Small intestine (tissue), 7 donors: ENCODE results near the gene PLA2G6. TPM values are rescaled to one million over a fixed set of nuclear protein-coding genes. Genes with fewer than 3 reads are reported as not detected.
"Not testable (repeated sequence)": the region's sequence is repeated elsewhere in the genome, so short reads cannot be mapped to it uniquely, and the experiment has no call there.

Experiments
- DNase-seq, 2 donors: peaks; one replicate each; pipeline versions ENCODE4 v3.0.0 to v3.0.0-alpha.2; 2013
- FAIRE-seq: peaks from 2 replicates; lab custom pipeline; 2012; peaks lifted over from hg19 to GRCh38; lab: Jason Lieb, UNC
- H3K27ac ChIP-seq, 3 donors: one replicate each; pipeline ENCODE4 v1.5.1; 2013; ENCODE audit warnings: low read length in 2 of 3, mild to moderate bottlenecking in 2 of 3, control low read depth in 1 of 3, inconsistent platforms in 1 of 3, low read depth in 1 of 3, moderate library complexity in 1 of 3
- H3K27me3 ChIP-seq, 3 donors: one replicate each; pipeline ENCODE4 v1.6.1; 2013; ENCODE audit warnings: low read length in 3 of 3, inconsistent platforms in 1 of 3; ENCODE audit not compliant: control insufficient read depth in 3 of 3, insufficient read depth in 3 of 3
- H3K36me3 ChIP-seq, 3 donors: one replicate each; pipeline ENCODE4 v1.6.1; 2013; ENCODE audit warnings: low read length in 3 of 3, inconsistent platforms in 1 of 3, low read depth in 1 of 3, mild to moderate bottlenecking in 1 of 3, moderate library complexity in 1 of 3; ENCODE audit not compliant: control insufficient read depth in 3 of 3, insufficient read depth in 2 of 3
- H3K4me1 ChIP-seq, 3 donors: one replicate each; pipeline ENCODE4 v1.6.1; 2013; ENCODE audit warnings: low read length in 2 of 3, inconsistent platforms in 1 of 3, low read depth in 1 of 3, mild to moderate bottlenecking in 1 of 3, moderate library complexity in 1 of 3; ENCODE audit not compliant: control insufficient read depth in 3 of 3, insufficient read depth in 2 of 3
- H3K4me3 ChIP-seq, 3 donors: one replicate each; pipeline ENCODE4 v1.5.1; 2013; ENCODE audit warnings: low read length in 3 of 3, control low read depth in 1 of 3, inconsistent platforms in 1 of 3, low read depth in 1 of 3, mild to moderate bottlenecking in 1 of 3, moderate library complexity in 1 of 3
- H3K9me3 ChIP-seq, 2 donors: one replicate each; pipeline ENCODE4 v1.6.1; 2013; ENCODE audit warnings: low read depth in 1 of 2, low read length in 1 of 2; ENCODE audit not compliant: control insufficient read depth in 2 of 2, insufficient read depth in 1 of 2
- WGBS, 3 donors: extraction: QIAGEN DNeasy Blood & Tissue Kit; methylation state at CpG; one replicate each; pipeline ENCODE4 v1.1.7; 2013; 5-methylcytosine and 5-hydroxymethylcytosine counted together
- polyA plus RNA-seq, 4 donors: library from polyadenylated mRNA; stranded (reverse) in 3 of 4; unstranded in 1 of 4; fragments of 200-250 nt in 3 of 4; fragments of 120-200 nt in 1 of 4; gene quantifications; one replicate each; pipeline versions ENCODE4 v1.2.1 to v1.2.3, GENCODE V29; 2013
- donor health status: healthy with polysubstance abuse.
- donor health status: control.
- donor health status: control.
- donor health status: Bipolar disorder and iron deficiency.
- donor health status: healthy.

Gene PLA2G6
- polyA plus RNA-seq, 4 donors = 13.8 to 55.0 (median 24.3) TPM

DNA sequence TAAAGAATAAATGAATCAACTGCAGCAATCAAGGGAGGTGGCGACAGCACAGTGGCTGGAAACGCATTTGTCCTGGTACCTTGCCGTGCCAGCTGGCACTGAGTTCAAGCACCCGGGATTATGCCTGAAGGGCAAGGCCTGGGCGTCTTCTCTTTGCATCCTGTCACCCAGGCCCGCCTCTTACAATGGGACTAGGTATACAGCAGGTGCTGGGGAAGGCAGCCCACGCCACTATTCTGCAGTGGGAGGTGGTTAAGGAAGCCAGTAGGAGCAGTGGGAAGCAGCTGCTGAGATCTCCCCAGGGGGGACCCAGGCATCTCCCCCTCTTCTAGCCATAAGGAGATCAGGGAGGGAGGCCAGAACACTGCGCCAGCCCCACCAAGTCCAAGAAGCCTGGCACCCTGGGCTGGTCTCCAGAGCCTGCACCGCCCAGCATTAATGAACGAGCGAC is 55.9 kb downstream of the PLA2G6 start:
- DNase-seq (no peak), FAIRE-seq (no peak)
- no peaks in the 10 kb centered on the region for H3K27me3 ChIP-seq
- H3K4me3 ChIP-seq = no peak overlapping the region
- peaks cover 0 to 9% (median 0%) of the 10 kb centered on the region in 3 donors for H3K4me1 ChIP-seq
- H3K27ac ChIP-seq = no peak overlapping the region
- no peaks in the 10 kb centered on the region for H3K9me3 ChIP-seq
- peaks cover 0 to 77% (median 2%) of the 10 kb centered on the region in 3 donors for H3K36me3 ChIP-seq
- 72 to 87% (median 85%) methylated on average over 10 to 11 of the region's 11 CpGs for WGBS, 3 donors

DNA sequence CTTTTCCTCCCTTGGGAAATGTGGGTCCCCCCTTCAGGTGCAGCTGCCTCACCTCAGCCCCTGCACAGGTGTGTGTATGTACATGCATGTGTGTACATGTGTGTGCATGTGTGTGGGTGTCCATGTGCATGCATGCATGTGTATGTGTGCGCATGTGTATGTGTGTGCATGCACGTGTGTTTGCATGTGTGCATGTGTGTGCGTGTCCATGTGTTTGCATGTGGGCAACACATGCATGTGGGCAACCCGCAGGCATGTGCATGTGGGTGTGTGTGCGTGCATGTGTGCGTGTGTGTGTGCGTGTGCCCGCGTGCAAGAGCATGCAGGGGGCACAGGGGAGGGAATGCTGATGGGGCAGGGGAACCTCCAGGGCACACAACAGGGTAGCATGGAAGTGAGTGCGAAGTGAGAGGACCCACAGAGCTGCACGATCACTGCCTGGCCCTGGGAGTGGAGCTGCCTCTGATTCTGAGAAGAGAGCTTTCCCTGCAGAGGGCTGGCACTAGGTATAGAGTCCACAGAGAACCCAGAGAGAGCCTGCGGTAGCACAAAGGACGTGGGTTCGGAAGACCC is 56.5 kb downstream of the PLA2G6 start:
- 94 to 96% (median 95%) methylated on average over 14 of the region's 14 CpGs for WGBS, 3 donors
- FAIRE-seq (no peak), DNase-seq (no peak)
- H3K27me3 ChIP-seq = no peaks in the 10 kb centered on the region
- peaks cover 0 to 72% (median 2%) of the 10 kb centered on the region in 3 donors for H3K36me3 ChIP-seq
- H3K9me3 ChIP-seq = no peaks in the 10 kb centered on the region
- H3K4me3 ChIP-seq = no peak overlapping the region
- peaks cover 0 to 8% (median 0%) of the 10 kb centered on the region in 3 donors for H3K4me1 ChIP-seq
- H3K27ac ChIP-seq = no peak overlapping the region

GRCh38 chr22:38124236-38124974 is 57.2 kb downstream of the PLA2G6 start:
- H3K36me3 ChIP-seq = peaks cover 0 to 67% (median 2%) of the 10 kb centered on the region in 3 donors
- no peaks in the 10 kb centered on the region for H3K9me3 ChIP-seq
- no peak for DNase-seq
- FAIRE-seq = no peak
- WGBS, 3 donors = 88 to 95% (median 93%) methylated on average over 21 of the region's 21 CpGs
- H3K27me3 ChIP-seq = no peaks in the 10 kb centered on the region
- no peak overlapping the region for H3K4me3 ChIP-seq
- peaks cover 0 to under 1% (median 0%) of the 10 kb centered on the region in 3 donors for H3K4me1 ChIP-seq
- H3K27ac ChIP-seq = no peak overlapping the region

- no peak for DNase-seq
- WGBS, 3 donors = 78 to 89% (median 86%) methylated on average over 6 of the region's 6 CpGs
- Histone ChIP-seq H3K4me3 (no peak overlapping the region), H3K4me1 (no peaks in the 10 kb centered on the region), H3K9me3 (no peaks in the 10 kb centered on the region), H3K36me3 (peaks cover 0 to 57% (median 3%) of the 10 kb centered on the region in 3 donors), H3K27ac (no peak overlapping the region), H3K27me3 (no peaks in the 10 kb centered on the region)
- FAIRE-seq = no peak
Measured at GRCh38 chr22:38122616-38123015, 59.0 kb downstream of the PLA2G6 start.

GRCh38 chr22:38120359-38121110 is 61.1 kb downstream of the PLA2G6 start:
- WGBS, 3 donors = 66 to 84% (median 72%) methylated on average over 27 to 28 of the region's 28 CpGs
- DNase-seq = peak in 1 of 2 donors; percentile 49
- no peak for FAIRE-seq
- no peak overlapping the region for H3K27ac ChIP-seq
- no peak overlapping the region for H3K4me3 ChIP-seq
- no peaks in the 10 kb centered on the region for H3K27me3 ChIP-seq
- H3K36me3 ChIP-seq = peaks cover 0 to 47% (median 3%) of the 10 kb centered on the region in 3 donors
- no peaks in the 10 kb centered on the region for H3K4me1 ChIP-seq
- H3K9me3 ChIP-seq = no peaks in the 10 kb centered on the region

- H3K27ac ChIP-seq, H3K4me3 ChIP-seq, H3K27me3 ChIP-seq, FAIRE-seq, H3K4me1 ChIP-seq, H3K9me3 ChIP-seq, DNase-seq: not testable (repeated sequence)
- 92 to 97% (median 95%) methylated on average over 2 of the region's 2 CpGs for WGBS, 3 donors
- H3K36me3 ChIP-seq = peaks cover 2 to 43% (median 3%) of the 10 kb centered on the region in 3 donors
Measured at GRCh38 chr22:38118747-38119146, 62.9 kb downstream of the PLA2G6 start.

GRCh38 chr22:38118182-38118581 is 63.4 kb downstream of the PLA2G6 start:
- H3K27ac ChIP-seq = no peak overlapping the region
- H3K27me3 ChIP-seq = no peaks in the 10 kb centered on the region
- no peak for FAIRE-seq
- H3K4me1 ChIP-seq = peaks cover 0 to 11% (median 0%) of the 10 kb centered on the region in 3 donors
- WGBS, 3 donors = 79 to 86% (median 85%) methylated on average over 3 of the region's 3 CpGs
- peaks cover 2 to 45% (median 3%) of the 10 kb centered on the region in 3 donors for H3K36me3 ChIP-seq
- H3K4me3 ChIP-seq = no peak overlapping the region
- DNase-seq = no peak
- H3K9me3 ChIP-seq = no peaks in the 10 kb centered on the region

- not testable (repeated sequence) for H3K27me3 ChIP-seq, H3K4me3 ChIP-seq, FAIRE-seq, H3K9me3 ChIP-seq, DNase-seq, H3K27ac ChIP-seq
- H3K36me3 ChIP-seq = peaks cover 2 to 44% (median 3%) of the 10 kb centered on the region in 3 donors
- 94 to 95% (median 94%) methylated on average over 10 of the region's 10 CpGs for WGBS, 3 donors
- H3K4me1 ChIP-seq = peaks cover 0 to 17% (median 0%) of the 10 kb centered on the region in 3 donors
Measured at GRCh38 chr22:38117556-38117955, 64.1 kb downstream of the PLA2G6 start.
